Hepatocyte (in vitro differentiated cells): ENCODE measurements around the gene LUZP2. TPM values are rescaled to one million over a fixed set of nuclear protein-coding genes. Genes with fewer than 3 reads are reported as not detected.

Experiments
- DNase-seq: peaks from one replicate; pipeline ENCODE4 v3.0.0-alpha.2; 2016; ENCODE audit warnings: low spot score
- H2AFZ ChIP-seq: fragments of 200-600 bp; sonication (generic); 2 replicates; pipeline ENCODE4 v1.6.0; 2016; ENCODE audit warnings: antibody characterized with exemption, mild to moderate bottlenecking
- H3K27ac ChIP-seq: fragments of 200-600 bp; sonication (generic); 2 replicates; pipeline ENCODE4 v1.5.1; 2016; ENCODE audit warnings: mild to moderate bottlenecking
- H3K27me3 ChIP-seq: fragments of 200-600 bp; sonication (generic); 2 replicates; pipeline ENCODE4 v1.6.1; 2016
- H3K36me3 ChIP-seq: fragments of 200-600 bp; sonication (generic); replicated peaks from 2 replicates; pipeline ENCODE4 v1.5.1; 2016; ENCODE audit warnings: low read depth; ENCODE audit not compliant: insufficient read depth
- H3K4me1 ChIP-seq: fragments of 200-600 bp; sonication (generic); 2 replicates; pipeline ENCODE4 v1.5.1; 2016; ENCODE audit warnings: mild to moderate bottlenecking, moderate library complexity; ENCODE audit not compliant: insufficient read depth
- H3K4me2 ChIP-seq: fragments of 200-600 bp; sonication (generic); 2 replicates; pipeline ENCODE4 v1.6.0; 2016
- H3K4me3 ChIP-seq: fragments of 200-600 bp; sonication (generic); 2 replicates; pipeline ENCODE4 v1.5.1; 2016; ENCODE audit warnings: mild to moderate bottlenecking
- H3K79me2 ChIP-seq: fragments of 200-600 bp; sonication (generic); 2 replicates; pipeline ENCODE4 v1.6.0; 2017; ENCODE audit warnings: mild to moderate bottlenecking
- H3K9me2 ChIP-seq: fragments of 200-600 bp; sonication (generic); replicated peaks from 2 replicates; pipeline ENCODE4 v1.6.0; 2017; ENCODE audit warnings: mild to moderate bottlenecking; ENCODE audit not compliant: insufficient read depth
- H3K9me3 ChIP-seq: fragments of 200-600 bp; sonication (generic); 2 replicates; pipeline ENCODE4 v1.5.1; 2016; ENCODE audit warnings: low read depth, mild to moderate bottlenecking
- H4K20me1 ChIP-seq: fragments of 200-600 bp; sonication (generic); 2 replicates; pipeline ENCODE4 v1.6.0; 2016; ENCODE audit warnings: mild to moderate bottlenecking; ENCODE audit not compliant: insufficient read depth, poor library complexity, severe bottlenecking
- CTCF ChIP-seq: fragments of 200-600 bp; sonication (generic); IDR thresholded peaks from 2 replicates; pipeline ENCODE4 v1.5.1; 2016; ENCODE audit warnings: antibody characterized with exemption, mild to moderate bottlenecking; ENCODE audit not compliant: poor library complexity
- EZH2 ChIP-seq: fragments of 200-600 bp; sonication (generic); IDR thresholded peaks from 2 replicates; pipeline ENCODE4 v1.6.1; 2016; ENCODE audit warnings: antibody characterized with exemption, mild to moderate bottlenecking, borderline replicate concordance
- EZH2phosphoT487 ChIP-seq: fragments of 200-600 bp; sonication (generic); IDR thresholded peaks from one replicate; pipeline ENCODE4 v1.6.1; 2018; ENCODE audit warnings: antibody characterized with exemption, mild to moderate bottlenecking, low read depth, moderate library complexity; ENCODE audit not compliant: unreplicated experiment, severe bottlenecking
- WGBS: methylation state at CpG from one replicate; pipeline ENCODE4 v1.1.6; 2016; ENCODE audit warnings: low lambda C conversion rate; ENCODE audit errors: missing lambda C conversion rate; 5-methylcytosine and 5-hydroxymethylcytosine counted together
- polyA plus RNA-seq: library from polyadenylated mRNA; unstranded; fragments of >200 nt; fragmentation: Nextera tagmentation; extraction: Ambion mirVana; gene quantifications from 2 replicates; pipeline ENCODE4 v1.2.1, GENCODE V29; 2016
- total RNA-seq: library from RNA; depleted of rRNA; stranded (reverse); fragments of >200 nt; gene quantifications from 2 replicates; pipeline ENCODE4 v1.2.3, GENCODE V29; 2014

The LUZP2 gene
- total and polyA plus RNA-seq, 2 experiments from 2014 or later: 2.2 to 7.9 TPM

- no peak for TF ChIP-seq EZH2phosphoT487
- no peak for TF ChIP-seq CTCF
- no peak for TF ChIP-seq EZH2
- 75% methylated on average over 1 of the region's 1 CpG for WGBS
- Histone ChIP-seq H4K20me1 (no peaks in the 10 kb centered on the region), H3K27me3 (no peaks in the 10 kb centered on the region), H3K36me3 (no peaks in the 10 kb centered on the region), H3K4me3 (no peak overlapping the region), H3K27ac (no peak overlapping the region), H3K9me2 (no peaks in the 10 kb centered on the region), H3K4me1 (no peaks in the 10 kb centered on the region), H3K79me2 (no peaks in the 10 kb centered on the region), H3K9me3 (no peaks in the 10 kb centered on the region), H3K4me2 (no peak overlapping the region), H2AFZ (no peak overlapping the region)
- no peak for DNase-seq
Measured at GRCh38 chr11:24661331-24661730, 164.5 kb downstream of the LUZP2 start.

GRCh38 chr11:24664399-24664798, 167.5 kb downstream of the LUZP2 start:
- H3K36me3 ChIP-seq: no peaks in the 10 kb centered on the region
- no peak overlapping the region for H3K4me3 ChIP-seq
- no peak overlapping the region for H3K4me2 ChIP-seq
- WGBS: 100% methylated on average over 1 of the region's 1 CpG
- H3K9me3 ChIP-seq: no peaks in the 10 kb centered on the region
- TF ChIP-seq EZH2phosphoT487 (no peak), CTCF (no peak), EZH2 (no peak)
- no peak for DNase-seq
- H4K20me1 ChIP-seq: no peaks in the 10 kb centered on the region
- no peaks in the 10 kb centered on the region for H3K27me3 ChIP-seq
- no peaks in the 10 kb centered on the region for H3K4me1 ChIP-seq
- no peak overlapping the region for H2AFZ ChIP-seq
- no peaks in the 10 kb centered on the region for H3K9me2 ChIP-seq
- no peak overlapping the region for H3K27ac ChIP-seq
- H3K79me2 ChIP-seq: no peaks in the 10 kb centered on the region

- DNase-seq: no peak
- Histone ChIP-seq H3K9me2 (no peaks in the 10 kb centered on the region), H3K4me1 (no peaks in the 10 kb centered on the region), H3K27ac (no peak overlapping the region), H3K4me3 (no peak overlapping the region), H4K20me1 (no peaks in the 10 kb centered on the region), H3K79me2 (no peaks in the 10 kb centered on the region), H3K4me2 (no peak overlapping the region), H3K36me3 (no peaks in the 10 kb centered on the region), H3K27me3 (no peaks in the 10 kb centered on the region), H2AFZ (no peak overlapping the region), H3K9me3 (no peaks in the 10 kb centered on the region)
- TF ChIP-seq EZH2: no peak
- no peak for TF ChIP-seq EZH2phosphoT487
- no peak for TF ChIP-seq CTCF
- 99% methylated on average over 5 of the region's 5 CpGs for WGBS
Measured at GRCh38 chr11:24667353-24667968, 170.6 kb downstream of the LUZP2 start.
